ENCODE measurements around the gene RRP9. TPM values are rescaled to one million over a fixed set of nuclear protein-coding genes. Genes with fewer than 3 reads are reported as not detected.

RRP9 gene
- total RNA-seq, 6 experiments from 2014 or later, result 5.2 to 10.8 (median 7.6) TPM

DNA sequence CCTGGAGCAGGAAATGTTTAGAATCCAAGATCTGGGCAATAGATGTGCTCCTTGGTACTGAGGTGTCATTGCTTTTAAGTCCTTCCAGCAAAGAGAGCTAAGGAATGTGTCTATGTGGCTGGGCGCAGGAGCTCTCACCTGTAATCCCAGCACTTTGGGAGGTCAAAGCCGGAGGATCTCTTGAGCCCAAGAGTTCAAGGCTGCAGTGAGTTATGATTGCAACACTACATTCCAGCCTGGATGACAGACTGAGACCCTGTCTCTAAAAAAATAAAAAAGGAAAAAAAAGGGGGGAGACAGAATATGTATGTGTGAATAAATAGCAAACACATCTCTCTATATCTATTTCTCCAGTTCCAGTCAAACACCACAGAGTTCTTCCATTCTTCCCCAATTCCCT is 9.2 kb upstream of the RRP9 start:
- no peaks in the 10 kb centered on the region for H3K27me3 ChIP-seq
- peaks cover 0 to 4% (median 0%) of the 10 kb centered on the region in 4 donors for H3K36me3 ChIP-seq
- DNase-seq (no peak), ATAC-seq (no peak)
- peaks cover 0 to 4% (median 0%) of the 10 kb centered on the region in 4 donors for H3K4me1 ChIP-seq
- no peaks in the 10 kb centered on the region for H3K9me3 ChIP-seq
- H3K27ac ChIP-seq, result no peak overlapping the region
- no peak overlapping the region for H3K4me3 ChIP-seq
- no CpG with 5 or more reads among the region's 2 CpGs for WGBS (ENCODE audit: insufficient coverage, low coverage, low lambda C conversion rate, missing lambda C conversion rate)
- TF ChIP-seq, protein P1, sequence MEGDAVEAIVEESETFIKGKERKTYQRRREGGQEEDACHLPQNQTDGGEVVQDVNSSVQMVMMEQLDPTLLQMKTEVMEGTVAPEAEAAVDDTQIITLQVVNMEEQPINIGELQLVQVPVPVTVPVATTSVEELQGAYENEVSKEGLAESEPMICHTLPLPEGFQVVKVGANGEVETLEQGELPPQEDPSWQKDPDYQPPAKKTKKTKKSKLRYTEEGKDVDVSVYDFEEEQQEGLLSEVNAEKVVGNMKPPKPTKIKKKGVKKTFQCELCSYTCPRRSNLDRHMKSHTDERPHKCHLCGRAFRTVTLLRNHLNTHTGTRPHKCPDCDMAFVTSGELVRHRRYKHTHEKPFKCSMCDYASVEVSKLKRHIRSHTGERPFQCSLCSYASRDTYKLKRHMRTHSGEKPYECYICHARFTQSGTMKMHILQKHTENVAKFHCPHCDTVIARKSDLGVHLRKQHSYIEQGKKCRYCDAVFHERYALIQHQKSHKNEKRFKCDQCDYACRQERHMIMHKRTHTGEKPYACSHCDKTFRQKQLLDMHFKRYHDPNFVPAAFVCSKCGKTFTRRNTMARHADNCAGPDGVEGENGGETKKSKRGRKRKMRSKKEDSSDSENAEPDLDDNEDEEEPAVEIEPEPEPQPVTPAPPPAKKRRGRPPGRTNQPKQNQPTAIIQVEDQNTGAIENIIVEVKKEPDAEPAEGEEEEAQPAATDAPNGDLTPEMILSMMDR (IDR thresholded peaks at IDR 0.05), result no peak
- no peak for TF ChIP-seq POLR2A (IDR thresholded peaks at IDR 0.05)
- intact Hi-C loops (cut with DNase I), result no loop called here

DNA sequence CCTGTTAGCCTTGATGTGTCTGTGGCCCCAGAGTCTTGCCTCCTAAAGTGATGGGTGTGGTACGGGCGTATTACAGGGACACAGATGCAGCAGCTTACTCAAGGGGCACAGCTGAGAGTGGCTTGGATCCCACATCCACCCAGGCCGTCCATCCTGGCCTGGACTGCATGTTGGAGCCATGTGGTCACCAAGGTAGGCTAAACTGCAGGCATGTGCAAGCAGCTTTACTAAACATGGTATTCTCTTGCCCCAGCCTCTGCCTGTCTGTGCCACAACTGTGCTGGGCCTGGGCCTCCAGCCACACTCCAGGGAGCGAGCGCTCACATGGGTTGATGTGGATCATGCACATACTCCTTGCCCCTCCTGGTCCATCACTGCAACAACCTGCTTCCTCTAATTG is 7.4 kb upstream of the RRP9 start:
- intact Hi-C loops (cut with DNase I), result no loop called here
- Histone ChIP-seq H3K27ac (no peak overlapping the region), H3K36me3 (peaks cover 0 to 7% (median 0%) of the 10 kb centered on the region in 4 donors), H3K4me3 (no peak overlapping the region), H3K9me3 (no peaks in the 10 kb centered on the region), H3K27me3 (no peaks in the 10 kb centered on the region), H3K4me1 (no peaks in the 10 kb centered on the region)
- no peak for ATAC-seq
- WGBS (ENCODE audit: insufficient coverage, low coverage, low lambda C conversion rate, missing lambda C conversion rate), result 100% methylated on average over 2 of the region's 5 CpGs
- TF ChIP-seq POLR2A (IDR thresholded peaks at IDR 0.05), result no peak
- TF ChIP-seq, protein P1 (IDR thresholded peaks at IDR 0.05), result no peak
- DNase-seq, result peak in 2 of 3 donors; percentile 15 to 28

DNA sequence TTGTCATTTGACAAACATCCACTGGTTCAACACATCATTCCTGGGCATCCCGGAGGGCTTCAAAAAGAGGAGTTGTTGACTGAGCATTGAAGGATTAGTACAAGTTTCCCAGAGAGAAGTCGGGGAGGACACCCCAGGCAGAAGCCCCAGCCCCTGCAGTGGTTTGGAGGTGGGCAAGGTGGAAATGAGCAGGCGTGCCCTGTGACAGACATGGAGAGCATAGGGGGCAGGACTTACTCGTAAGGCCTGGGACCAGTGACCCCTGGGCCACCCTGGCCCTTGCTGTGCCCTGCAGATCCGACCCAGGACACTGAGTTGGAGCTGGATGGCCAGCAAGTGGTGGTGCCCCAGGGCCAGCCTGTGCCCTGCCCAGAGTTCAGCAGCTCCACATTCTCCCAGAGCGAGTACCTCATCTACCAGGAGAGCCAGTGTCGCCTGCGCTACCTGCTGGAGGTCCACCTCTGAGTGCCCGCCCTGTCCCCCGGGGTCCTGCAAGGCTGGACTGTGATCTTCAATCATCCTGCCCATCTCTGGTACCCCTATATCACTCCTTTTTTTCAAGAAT is 6.4 kb upstream of the RRP9 start:
- intact Hi-C loops (cut with DNase I), result no loop called here
- ATAC-seq, result no peak
- H3K27me3 ChIP-seq, result no peaks in the 10 kb centered on the region
- 90% methylated on average over 6 of the region's 10 CpGs for whole genome bisulfite sequencing (ENCODE audit: insufficient coverage, low coverage, low lambda C conversion rate, missing lambda C conversion rate)
- H3K9me3 ChIP-seq, result no peaks in the 10 kb centered on the region
- DNase-seq, result peak in 2 of 3 donors; percentile 11 to 23
- H3K27ac ChIP-seq, result no peak overlapping the region
- H3K36me3 ChIP-seq, result peaks cover 0 to 7% (median 0%) of the 10 kb centered on the region in 4 donors
- TF ChIP-seq, protein P1 (IDR thresholded peaks at IDR 0.05), result no peak
- TF ChIP-seq POLR2A (IDR thresholded peaks at IDR 0.05), result no peak
- H3K4me3 ChIP-seq, result no peak overlapping the region
- H3K4me1 ChIP-seq, result peaks cover 0 to 5% (median 2%) of the 10 kb centered on the region in 4 donors

DNA sequence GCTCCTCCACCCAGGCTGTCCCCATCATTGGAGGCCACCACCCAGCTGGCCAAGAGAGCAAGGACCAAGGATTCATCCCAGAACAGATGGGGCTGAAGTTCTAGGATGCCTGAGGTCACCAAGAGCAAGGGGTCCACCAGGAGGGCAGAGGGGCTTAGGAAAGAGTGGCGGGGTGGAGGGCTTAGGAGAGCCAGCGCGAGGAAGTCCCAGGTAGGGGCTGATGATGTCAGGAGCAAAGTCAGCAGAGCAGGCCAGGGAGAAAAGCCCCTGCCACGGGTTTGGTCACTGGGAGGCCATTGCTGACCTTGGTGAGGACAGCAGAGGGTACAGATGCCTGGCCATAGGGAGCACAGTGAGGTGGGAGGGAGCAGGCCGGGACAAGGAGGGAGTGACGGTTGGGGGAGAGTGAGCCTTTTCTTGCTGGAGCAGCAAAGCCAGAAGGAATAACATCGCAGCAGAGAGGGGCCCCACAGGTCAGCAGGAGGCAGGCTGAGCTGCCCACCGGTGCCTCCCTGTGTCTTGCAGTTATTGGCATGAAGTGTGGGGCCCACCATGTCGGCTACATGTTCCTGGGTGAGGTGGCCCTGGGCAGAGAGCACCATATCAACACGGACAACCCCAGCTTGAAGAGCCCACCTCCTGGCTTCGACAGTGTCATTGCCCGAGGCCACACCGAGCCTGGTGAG is 5.7 kb upstream of the RRP9 start:
- Histone ChIP-seq H3K36me3 (peaks cover 0 to 7% (median 0%) of the 10 kb centered on the region in 4 donors), H3K27me3 (no peaks in the 10 kb centered on the region), H3K4me1 (peaks cover 0 to 11% (median 4%) of the 10 kb centered on the region in 4 donors), H3K9me3 (no peaks in the 10 kb centered on the region), H3K4me3 (no peak overlapping the region), H3K27ac (no peak overlapping the region)
- WGBS (ENCODE audit: insufficient coverage, low coverage, low lambda C conversion rate, missing lambda C conversion rate), result 87% methylated on average over 8 of the region's 13 CpGs
- no peak for ATAC-seq
- DNase-seq, result peak in 2 of 3 donors; percentile 30 to 37
- TF ChIP-seq, protein P1 (IDR thresholded peaks at IDR 0.05), result no peak
- TF ChIP-seq POLR2A (IDR thresholded peaks at IDR 0.05), result no peak
- intact Hi-C loops (cut with DNase I), result no loop called here
